BJ (cell line): ENCODE data around the gene HGFAC. TPM values are rescaled to one million over a fixed set of nuclear protein-coding genes. Genes with fewer than 3 reads are reported as not detected.

Experiments used
- CTCF ChIA-PET: fragments of 350-600 bp; formaldehyde crosslinking; extraction: SDS; loops from one replicate; lab custom pipeline; 2021; ENCODE audit warnings: antibody characterized with exemption, inconsistent platforms; lab: Yijun Ruan, JAX
- POLR2A ChIA-PET: fragments of 300-600 bp; sonication (Branson Sonifier 250); formaldehyde crosslinking; extraction: SDS; loops from one replicate; lab custom pipeline; 2021; ENCODE audit warnings: antibody characterized with exemption; lab: Charles Lee
- DNase-seq: peaks from one replicate; pipeline ENCODE4 v3.0.0-alpha.2; 2011; ENCODE audit warnings: low read depth
- H3K27me3 ChIP-seq: 2 replicates; pipeline ENCODE4 v1.6.0; 2011; ENCODE audit warnings: low read length; ENCODE audit not compliant: control insufficient read depth, insufficient read depth
- H3K36me3 ChIP-seq: 2 replicates; pipeline ENCODE4 v1.5.1; 2011; ENCODE audit warnings: low read length; ENCODE audit not compliant: control insufficient read depth, insufficient read depth
- H3K4me3 ChIP-seq: 2 replicates; pipeline ENCODE4 v1.5.1; 2011; ENCODE audit warnings: low read depth, mild to moderate bottlenecking, control low read depth, low read length
- CTCF ChIP-seq: IDR thresholded peaks from 2 replicates; pipeline ENCODE4 v1.5.1; 2011; ENCODE audit warnings: low read depth, mild to moderate bottlenecking, control low read depth, inconsistent platforms, low read length, moderate library complexity; ENCODE audit not compliant: insufficient read depth
- polyA plus RNA-seq: library from polyadenylated mRNA; depleted of rRNA; stranded (reverse); fragments of >200 nt; gene quantifications from 2 replicates; pipeline ENCODE4 v1.2.3, GENCODE V29; 2011

HGFAC gene
- polyA plus RNA-seq, 1 experiment, result not detected

- Histone ChIP-seq H3K36me3 (no peaks in the 10 kb centered on the region), H3K27me3 (peaks cover 23% of the 10 kb centered on the region), H3K4me3 (no peak overlapping the region)
- POLR2A ChIA-PET, result no interaction called here
- TF ChIP-seq CTCF, result peak; percentile 40; the same call in 1 of the 2 replicates
- DNase-seq, result no peak
- CTCF ChIA-PET, result interaction anchor here (0.8 to 2.2 kb wide), 2 partner anchors 14 to 15 kb away, joined by 3 to 10 read pairs; no protein-coding TSS in a partner anchor
Measured at GRCh38 chr4:3465698-3466671, 24.2 kb downstream of the HGFAC start.

GRCh38 chr4:3466691-3467600 lies 25.2 kb downstream of the HGFAC start:
- Histone ChIP-seq H3K4me3 (no peak overlapping the region), H3K27me3 (peaks cover 19% of the 10 kb centered on the region), H3K36me3 (no peaks in the 10 kb centered on the region)
- no peak for DNase-seq
- TF ChIP-seq CTCF, result no peak
- POLR2A ChIA-PET, result no interaction called here
- CTCF ChIA-PET, result interaction anchor here (0.6 to 2.2 kb wide), 3 partner anchors 8 to 14 kb away, joined by 3 to 10 read pairs (median 3); no protein-coding TSS in a partner anchor

- DNase-seq, result no peak
- ChIA-PET CTCF (interaction anchor here (0.6 to 2.2 kb wide), 2 partner anchors 9 to 12 kb away, joined by 3 to 10 read pairs; no protein-coding TSS in a partner anchor), POLR2A (no interaction called here)
- no peaks in the 10 kb centered on the region for H3K36me3 ChIP-seq
- H3K4me3 ChIP-seq, result no peak overlapping the region
- no peak for TF ChIP-seq CTCF
- peaks cover 15% of the 10 kb centered on the region for H3K27me3 ChIP-seq
Measured at GRCh38 chr4:3467601-3468031, 25.8 kb downstream of the HGFAC start.

GRCh38 chr4:3468154-3468553 lies 26.4 kb downstream of the HGFAC start:
- ChIA-PET CTCF (interaction anchor here (0.6 kb wide), 1 partner anchor 9 kb away, joined by 3 read pairs; no protein-coding TSS in a partner anchor), POLR2A (no interaction called here)
- no peaks in the 10 kb centered on the region for H3K36me3 ChIP-seq
- peaks cover 13% of the 10 kb centered on the region for H3K27me3 ChIP-seq
- H3K4me3 ChIP-seq, result no peak overlapping the region
- TF ChIP-seq CTCF, result no peak
- DNase-seq, result no peak
